Stimulated activated CD8-positive, alpha-beta memory T cell treated with anti-CD3 and anti-CD28 coated beads, Interleukin-15, amount 100 ng/mL, for 24 hours (primary cell): ENCODE results near the gene SH2D6.
"Not testable (repeated sequence)": the region's sequence is repeated elsewhere in the genome, so short reads cannot be mapped to it uniquely, and the experiment has no call there.

Experiments
- DNase-seq: peaks from one replicate; pipeline ENCODE4 v3.0.0-alpha.2; 2020; ENCODE audit warnings: low read depth

The SH2D6 gene

DNA sequence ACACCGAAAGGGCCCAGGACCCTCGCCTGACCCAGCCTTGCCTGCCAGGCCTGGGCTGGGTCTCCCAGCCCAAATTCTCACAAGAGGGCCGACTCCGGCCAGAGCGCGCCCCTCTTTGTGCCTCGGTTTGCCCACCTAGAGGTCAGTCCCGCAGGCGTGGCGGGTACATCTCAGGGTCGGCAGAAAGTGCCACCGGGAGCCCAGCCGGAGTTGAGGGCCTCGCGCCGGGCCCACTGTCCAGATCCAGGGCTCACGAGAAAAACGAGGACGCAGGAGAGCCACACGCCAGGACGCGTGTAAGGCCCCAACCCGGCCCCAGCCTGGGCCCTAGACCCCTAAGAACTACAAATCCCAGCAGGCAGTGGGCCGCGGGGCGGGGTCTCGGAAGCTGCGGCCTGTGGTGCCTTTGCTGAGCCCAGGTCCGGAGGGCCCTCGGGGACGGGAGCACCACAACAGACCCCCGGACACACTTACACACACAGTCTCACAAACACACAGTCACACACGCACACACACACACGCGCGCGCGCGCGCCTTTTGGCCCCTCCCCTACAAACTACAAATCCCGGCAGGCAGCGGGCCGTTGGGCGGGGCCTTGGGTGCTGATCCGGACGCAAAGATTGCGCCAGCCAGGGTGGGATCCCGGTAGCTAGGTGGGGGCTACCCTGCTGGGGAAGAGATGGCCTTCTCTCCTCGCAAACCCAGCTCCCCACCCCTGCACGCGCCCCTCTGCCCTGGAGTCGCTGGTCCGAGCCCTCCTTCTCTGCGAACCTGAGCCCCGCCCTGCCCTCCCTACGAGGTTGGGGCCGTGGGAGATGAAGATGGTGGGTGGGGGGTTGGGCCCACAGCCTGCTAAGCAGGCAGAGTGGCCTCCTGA, at the start of gene SH2D6:
Gene SH2D6, plus strand, starts transcription at position 583 of the 877 bp plus-strand sequence. CDS start 10,752 bp downstream, outside the sequence.
- peak; percentile 67 for DNase-seq

DNA sequence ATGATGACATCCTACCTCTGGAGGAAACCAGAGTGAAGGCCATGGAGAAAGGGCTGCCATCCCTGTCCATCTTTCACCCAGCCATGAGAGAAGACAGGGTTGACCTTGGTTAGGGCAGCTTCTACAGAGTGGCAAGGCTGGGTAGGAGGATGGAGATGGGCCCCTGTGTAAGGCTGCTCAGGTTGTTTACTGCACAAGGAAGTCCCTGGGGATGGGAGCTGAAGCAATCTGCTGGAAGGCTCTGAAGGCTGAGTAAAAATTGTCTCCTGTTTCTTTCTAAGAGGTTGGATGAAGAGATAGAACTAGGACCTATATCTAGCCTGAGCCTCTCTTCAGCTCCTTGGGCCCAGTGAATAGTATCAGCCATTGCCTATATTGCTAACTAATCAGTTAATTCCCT, 49.6 kb upstream of the SH2D6 start:
- DNase-seq = no peak

- DNase-seq = no peak
Measured at GRCh38 chr2:85369500-85369899, 49.0 kb upstream of the SH2D6 start.

- DNase-seq = no peak
Measured at GRCh38 chr2:85371045-85371444, 47.5 kb upstream of the SH2D6 start.

DNA sequence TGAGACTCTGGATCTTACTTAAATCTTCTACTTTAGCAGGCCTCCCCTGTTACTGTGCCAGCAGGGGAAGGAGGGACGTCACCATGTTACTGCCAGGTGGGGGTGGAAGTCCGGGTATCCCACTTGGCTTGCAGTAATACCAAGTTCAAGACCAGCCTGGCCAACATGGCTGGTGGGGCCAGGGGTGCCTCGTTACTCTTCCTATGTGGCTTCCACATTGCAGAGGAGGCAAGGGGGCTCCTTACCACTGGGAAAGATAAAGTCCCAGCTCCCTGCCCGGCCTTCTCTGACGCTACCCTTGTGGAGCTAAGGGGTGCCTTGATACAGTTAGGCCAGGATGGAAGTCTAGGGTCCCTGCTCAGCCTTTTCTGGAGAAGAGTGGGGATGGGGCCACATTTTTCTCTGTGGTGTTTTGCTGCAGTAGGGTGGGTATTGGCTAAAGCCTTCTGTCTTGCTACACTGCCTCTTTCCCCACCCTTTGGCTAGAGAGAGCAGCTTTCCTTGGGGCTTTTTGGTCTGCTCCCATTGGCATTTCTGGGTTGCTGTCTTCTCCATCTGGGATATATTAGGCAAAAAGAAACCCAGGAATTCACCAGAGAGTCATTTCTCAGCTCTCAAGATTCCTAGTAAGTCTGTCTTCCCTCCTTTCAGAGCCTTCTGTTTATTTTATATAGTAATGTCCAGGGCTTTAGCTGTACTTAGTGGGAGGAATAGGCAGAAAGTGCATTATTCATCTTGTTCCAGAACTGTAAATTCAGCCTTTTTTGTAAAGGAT, 42.0 kb upstream of the SH2D6 start:
- no peak for DNase-seq

- no peak for DNase-seq
Measured at GRCh38 chr2:85377083-85377482, 41.4 kb upstream of the SH2D6 start.

DNA sequence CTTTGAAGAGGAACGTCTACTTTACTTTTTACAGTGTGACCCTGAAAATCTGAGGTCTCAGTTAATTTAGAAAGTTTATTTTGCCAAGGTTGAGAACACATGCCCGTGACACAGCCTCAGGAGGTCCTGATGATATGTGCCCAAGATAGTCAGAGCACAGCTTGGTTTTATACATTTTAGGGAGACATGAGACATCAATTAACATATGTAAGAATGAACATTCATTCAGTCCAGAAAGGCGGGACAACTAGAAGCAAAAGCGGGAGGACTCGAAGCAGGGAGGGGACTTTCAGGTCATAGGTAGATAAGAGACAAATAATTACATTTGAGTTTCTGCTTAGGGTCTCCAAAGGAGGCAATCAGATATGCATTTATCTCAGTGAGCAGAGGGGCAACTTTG, 40.3 kb upstream of the SH2D6 start:
- DNase-seq = no peak

GRCh38 chr2:85380048-85380447, 38.5 kb upstream of the SH2D6 start:
- DNase-seq = no peak

DNA sequence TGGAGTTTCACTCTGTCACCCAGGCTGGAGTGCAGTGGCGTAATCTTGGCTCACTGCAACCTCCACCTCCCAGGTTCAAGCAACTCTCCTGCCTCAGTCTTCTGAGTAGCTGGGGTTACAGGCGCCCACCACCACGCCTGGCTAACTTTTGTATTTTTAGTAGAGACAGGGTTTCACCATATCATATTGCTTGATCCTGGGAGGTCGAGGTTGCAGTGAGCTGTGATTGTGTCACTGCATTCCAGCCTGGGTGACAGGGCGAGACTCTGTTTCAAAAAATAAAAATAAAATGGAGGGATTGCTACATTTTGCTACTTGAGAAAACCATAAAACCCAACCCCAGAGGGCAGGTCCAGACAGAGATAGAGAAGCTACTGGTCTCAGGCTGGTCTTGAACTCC, 35.4 kb upstream of the SH2D6 start:
- DNase-seq = not testable (repeated sequence)

GRCh38 chr2:85383850-85384249, 34.7 kb upstream of the SH2D6 start:
- no peak for DNase-seq

GRCh38 chr2:85385746-85386145, 32.8 kb upstream of the SH2D6 start:
- DNase-seq = no peak

DNA sequence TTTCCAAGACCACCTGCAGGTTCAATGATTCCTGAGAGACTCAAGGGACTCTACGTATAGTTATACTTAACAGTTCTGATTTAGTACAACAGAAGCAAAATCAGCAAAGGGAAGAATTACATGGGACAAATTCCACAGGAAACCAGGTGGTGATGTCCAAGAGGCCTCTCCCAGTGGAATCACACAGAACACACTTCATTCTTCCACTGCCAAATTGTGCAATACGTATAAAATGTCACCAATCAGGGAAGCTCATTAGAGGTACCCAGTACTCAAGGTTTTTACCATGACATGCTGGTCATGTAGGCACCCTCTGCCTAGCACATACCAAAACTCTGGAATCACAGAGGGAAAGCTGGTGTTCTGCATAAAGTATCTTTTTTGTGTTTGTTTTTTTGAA, 30.8 kb upstream of the SH2D6 start:
- DNase-seq = no peak

- DNase-seq = no peak
Measured at GRCh38 chr2:85388878-85389538, 29.5 kb upstream of the SH2D6 start.

GRCh38 chr2:85390941-85391669, 27.4 kb upstream of the SH2D6 start:
- peak; percentile 38 for DNase-seq

DNA sequence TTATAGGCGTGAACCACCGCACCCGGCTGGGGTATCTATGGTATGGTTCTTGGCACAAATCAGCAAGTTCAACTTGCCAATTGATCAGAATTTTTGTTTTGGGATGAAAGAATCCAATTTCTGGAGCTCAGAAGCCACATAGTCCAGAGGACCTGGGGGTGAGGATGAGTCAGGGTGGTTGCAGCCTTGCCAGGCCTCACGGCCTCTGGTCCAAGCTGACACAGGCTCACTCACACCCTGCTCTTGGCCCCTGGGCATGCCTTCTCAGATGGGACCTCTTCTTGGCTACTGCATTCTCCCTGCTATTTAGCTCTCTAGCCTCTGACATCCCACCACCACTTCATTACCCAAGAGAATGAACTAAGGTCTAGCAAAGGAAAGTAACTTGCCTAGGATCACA, 24.7 kb upstream of the SH2D6 start:
- DNase-seq = no peak

DNA sequence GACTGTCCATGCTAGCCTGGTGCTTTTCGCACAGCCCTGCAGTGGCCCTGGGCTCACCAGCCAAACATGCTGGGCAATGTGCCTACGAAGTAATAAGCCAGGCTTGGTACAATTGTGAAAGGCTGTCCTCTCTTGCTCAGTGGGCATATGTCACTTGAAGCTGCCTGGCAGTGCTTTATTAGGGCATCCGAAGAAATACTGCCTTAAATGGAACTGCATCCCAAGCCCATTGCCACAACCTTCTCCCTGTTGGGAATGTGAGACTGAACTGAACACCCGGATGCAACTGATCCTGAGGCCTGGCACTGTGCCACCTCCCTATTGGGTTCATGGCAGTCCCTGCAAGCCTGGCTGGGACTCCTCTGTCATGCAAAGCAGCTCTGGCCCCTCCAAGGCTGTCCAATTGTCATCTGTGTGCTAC, 24.2 kb upstream of the SH2D6 start:
- no peak for DNase-seq

DNA sequence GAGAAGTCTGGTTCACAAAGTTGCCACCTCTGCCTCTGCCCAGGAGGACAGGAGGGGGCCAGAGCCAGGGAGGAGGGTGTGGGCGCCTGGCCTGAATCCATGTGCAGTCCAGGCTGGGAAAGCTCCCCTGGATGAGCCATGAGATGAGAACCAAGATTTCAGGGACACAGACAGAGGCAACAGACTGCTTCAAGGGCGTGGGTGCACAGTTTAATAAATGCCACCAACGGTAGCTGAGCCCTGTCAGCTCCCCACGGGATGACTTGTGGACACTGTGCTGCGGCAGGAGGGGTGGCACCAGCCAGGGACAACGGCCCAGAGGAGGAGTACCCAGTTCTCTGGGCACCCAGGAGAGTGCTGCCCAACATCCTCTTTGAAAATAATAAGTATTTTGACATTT, 23.5 kb upstream of the SH2D6 start:
- DNase-seq = no peak

- DNase-seq = no peak
Measured at GRCh38 chr2:85395912-85396475, 22.5 kb upstream of the SH2D6 start.

- DNase-seq = no peak
Measured at GRCh38 chr2:85396531-85397470, 21.7 kb upstream of the SH2D6 start.

- DNase-seq = no peak
Measured at GRCh38 chr2:85397925-85398331, 20.6 kb upstream of the SH2D6 start.
